Measurements from ENCODE around the gene UBR4. TPM values are rescaled to one million over a fixed set of nuclear protein-coding genes. Genes with fewer than 3 reads are reported as not detected.

UBR4 gene
- total and polyA plus RNA-seq, 12 donors = 82.3 to 278 (median 119) TPM

DNA sequence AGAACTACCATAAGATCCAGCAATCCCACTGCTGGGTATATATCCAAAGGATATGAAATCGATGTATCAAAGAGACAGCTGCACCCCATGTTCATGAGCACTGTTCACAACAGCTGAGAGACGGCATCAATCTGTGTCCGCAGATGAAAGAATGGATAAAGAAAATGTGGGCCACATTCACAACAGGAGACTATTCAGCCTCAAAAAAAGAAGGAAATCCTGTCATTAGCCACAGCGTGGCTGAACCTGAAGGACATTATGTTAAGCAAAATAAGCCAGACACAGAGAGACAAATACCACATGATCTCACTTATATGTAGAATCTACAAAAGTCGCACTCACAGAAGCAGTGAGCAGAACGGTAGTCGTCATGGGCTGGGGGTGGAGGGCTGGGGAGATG lies 154.4 kb downstream of the UBR4 start:
- TF ChIP-seq, protein P1, sequence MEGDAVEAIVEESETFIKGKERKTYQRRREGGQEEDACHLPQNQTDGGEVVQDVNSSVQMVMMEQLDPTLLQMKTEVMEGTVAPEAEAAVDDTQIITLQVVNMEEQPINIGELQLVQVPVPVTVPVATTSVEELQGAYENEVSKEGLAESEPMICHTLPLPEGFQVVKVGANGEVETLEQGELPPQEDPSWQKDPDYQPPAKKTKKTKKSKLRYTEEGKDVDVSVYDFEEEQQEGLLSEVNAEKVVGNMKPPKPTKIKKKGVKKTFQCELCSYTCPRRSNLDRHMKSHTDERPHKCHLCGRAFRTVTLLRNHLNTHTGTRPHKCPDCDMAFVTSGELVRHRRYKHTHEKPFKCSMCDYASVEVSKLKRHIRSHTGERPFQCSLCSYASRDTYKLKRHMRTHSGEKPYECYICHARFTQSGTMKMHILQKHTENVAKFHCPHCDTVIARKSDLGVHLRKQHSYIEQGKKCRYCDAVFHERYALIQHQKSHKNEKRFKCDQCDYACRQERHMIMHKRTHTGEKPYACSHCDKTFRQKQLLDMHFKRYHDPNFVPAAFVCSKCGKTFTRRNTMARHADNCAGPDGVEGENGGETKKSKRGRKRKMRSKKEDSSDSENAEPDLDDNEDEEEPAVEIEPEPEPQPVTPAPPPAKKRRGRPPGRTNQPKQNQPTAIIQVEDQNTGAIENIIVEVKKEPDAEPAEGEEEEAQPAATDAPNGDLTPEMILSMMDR (IDR thresholded peaks at IDR 0.05) = no peak
- no peak for TF ChIP-seq POLR2A (IDR thresholded peaks at IDR 0.05)
- no peaks in the 10 kb centered on the region for H3K27me3 ChIP-seq
- no peaks in the 10 kb centered on the region for H3K4me1 ChIP-seq (replicated peaks in 1 of 2)
- intact Hi-C loops (cut with DNase I) = no loop called here
- H3K27ac ChIP-seq = no peak overlapping the region
- no peaks in the 10 kb centered on the region for H3K36me3 ChIP-seq (replicated peaks in 1 of 2)
- no peak for DNase-seq
- no peaks in the 10 kb centered on the region for H3K9me3 ChIP-seq (replicated peaks in 1 of 3)
- no peak overlapping the region for H3K4me3 ChIP-seq
- WGBS, 4 donors = 52 to 65% (median 57%) methylated on average over 7 of the region's 7 CpGs

DNA sequence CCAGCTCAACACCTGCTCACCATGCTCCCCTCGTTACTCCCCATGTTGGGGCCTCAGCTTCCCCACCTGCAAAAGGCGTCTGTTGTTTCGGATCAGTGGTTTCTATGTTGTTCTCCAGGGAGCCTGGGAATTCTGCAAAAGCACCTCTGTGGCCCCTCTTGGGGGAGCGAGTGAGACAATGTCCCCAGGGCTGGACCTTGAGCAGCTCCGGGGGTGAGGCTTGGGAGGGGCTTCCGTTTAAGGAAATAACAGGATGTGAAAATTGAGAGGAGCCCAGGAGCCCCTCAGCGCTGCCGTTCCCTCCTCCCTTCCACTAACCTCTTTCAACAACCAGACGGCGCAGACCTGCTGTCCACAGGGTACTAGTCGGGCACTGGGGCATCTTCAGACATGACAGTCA lies 155.1 kb downstream of the UBR4 start:
- TF ChIP-seq, protein P1 (IDR thresholded peaks at IDR 0.05) = no peak
- TF ChIP-seq POLR2A (IDR thresholded peaks at IDR 0.05) = no peak
- Histone ChIP-seq H3K36me3 (replicated peaks in 1 of 2) (no peaks in the 10 kb centered on the region), H3K27ac (no peak overlapping the region), H3K4me3 (no peak overlapping the region), H3K4me1 (replicated peaks in 1 of 2) (no peaks in the 10 kb centered on the region), H3K9me3 (replicated peaks in 1 of 3) (no peaks in the 10 kb centered on the region), H3K27me3 (no peaks in the 10 kb centered on the region)
- intact Hi-C loops (cut with DNase I) = no loop called here
- DNase-seq = no peak
- 40 to 52% (median 49%) methylated on average over 5 to 11 of the region's 11 CpGs for WGBS, 4 donors

DNA sequence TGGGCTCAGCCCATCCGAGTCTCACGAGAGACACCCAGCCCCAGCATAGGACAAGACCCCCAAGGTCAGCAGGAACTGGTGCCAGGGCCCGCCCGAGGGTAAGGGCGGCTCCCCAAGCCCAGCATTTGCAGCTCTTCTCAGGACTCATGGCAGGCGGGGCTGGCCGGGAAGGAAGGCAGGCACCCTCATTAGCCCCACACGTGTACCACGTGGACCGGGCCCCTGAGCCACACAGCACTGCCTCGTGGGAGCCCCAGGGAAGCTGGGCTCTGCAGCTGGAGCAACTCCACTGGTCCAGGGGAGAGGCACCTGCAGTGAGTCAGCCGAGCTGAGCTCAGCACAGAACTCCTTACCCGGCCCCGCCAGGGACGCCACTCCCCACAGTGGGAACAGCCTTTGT lies 155.8 kb downstream of the UBR4 start:
- H3K4me3 ChIP-seq = no peak overlapping the region
- intact Hi-C loops (cut with DNase I) = no loop called here
- H3K27ac ChIP-seq = no peak overlapping the region
- TF ChIP-seq POLR2A (IDR thresholded peaks at IDR 0.05) = no peak
- TF ChIP-seq, protein P1 (IDR thresholded peaks at IDR 0.05) = no peak
- 59 to 76% (median 63%) methylated on average over 3 to 15 of the region's 15 CpGs for WGBS, 4 donors
- no peaks in the 10 kb centered on the region for H3K27me3 ChIP-seq
- H3K4me1 ChIP-seq (replicated peaks in 1 of 2) = peaks cover 0 to 4% of the 10 kb centered on the region in 2 donors
- H3K9me3 ChIP-seq (replicated peaks in 1 of 3) = no peaks in the 10 kb centered on the region
- no peaks in the 10 kb centered on the region for H3K36me3 ChIP-seq (replicated peaks in 1 of 2)
- DNase-seq = no peak

DNA sequence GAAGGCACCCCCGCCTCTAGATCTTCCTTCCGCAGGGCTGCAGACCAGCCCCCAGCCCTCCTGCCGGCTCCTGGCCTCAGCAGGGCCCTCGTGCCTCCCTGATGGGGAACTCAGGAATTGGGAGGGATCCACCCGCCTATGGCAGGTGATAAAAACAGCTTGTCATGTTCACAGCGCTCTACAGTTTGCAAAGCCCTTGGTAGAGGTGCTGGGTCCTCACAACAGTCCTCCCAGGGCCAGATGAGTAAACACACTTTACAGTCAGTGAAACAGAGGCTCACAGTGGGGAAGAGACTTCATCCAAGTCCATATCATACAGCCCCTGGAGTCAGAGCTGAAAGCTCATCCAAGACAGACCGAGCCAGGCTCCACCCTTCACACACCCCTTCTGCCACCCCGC lies 156.6 kb downstream of the UBR4 start:
- H3K4me1 ChIP-seq (replicated peaks in 1 of 2) = peaks cover 0 to 6% of the 10 kb centered on the region in 2 donors
- H3K4me3 ChIP-seq = no peak overlapping the region
- no peaks in the 10 kb centered on the region for H3K9me3 ChIP-seq (replicated peaks in 1 of 3)
- no peak overlapping the region for H3K27ac ChIP-seq
- no peaks in the 10 kb centered on the region for H3K36me3 ChIP-seq (replicated peaks in 1 of 2)
- intact Hi-C loops (cut with DNase I) = no loop called here
- DNase-seq = no peak
- no peaks in the 10 kb centered on the region for H3K27me3 ChIP-seq
- 58 to 81% (median 78%) methylated on average over 5 to 8 of the region's 8 CpGs for WGBS, 4 donors
- no peak for TF ChIP-seq POLR2A (IDR thresholded peaks at IDR 0.05)
- TF ChIP-seq, protein P1 (IDR thresholded peaks at IDR 0.05) = no peak
